SU-DHL-6 (cell line): ENCODE results near the gene ST7.

Source experiments
- EZH2phosphoT487 ChIP-seq: fragments of 200-600 bp; sonication (generic), shearing (Covaris generic); conservative IDR thresholded peaks from 2 replicates; pipeline ENCODE4 v1.6.1; 2018; ENCODE audit warnings: mild to moderate bottlenecking, antibody characterized with exemption, low read length, moderate library complexity, mixed read lengths
- TF ChIP-seq, protein P1 (sequence below): fragments of 200-600 bp; sonication (generic); IDR thresholded peaks from one replicate; pipeline ENCODE4 v1.5.1; 2017; ENCODE audit warnings: antibody characterized with exemption, mild to moderate bottlenecking, low read length, moderate library complexity; ENCODE audit not compliant: insufficient read depth, poor library complexity, severe bottlenecking

DNA sequence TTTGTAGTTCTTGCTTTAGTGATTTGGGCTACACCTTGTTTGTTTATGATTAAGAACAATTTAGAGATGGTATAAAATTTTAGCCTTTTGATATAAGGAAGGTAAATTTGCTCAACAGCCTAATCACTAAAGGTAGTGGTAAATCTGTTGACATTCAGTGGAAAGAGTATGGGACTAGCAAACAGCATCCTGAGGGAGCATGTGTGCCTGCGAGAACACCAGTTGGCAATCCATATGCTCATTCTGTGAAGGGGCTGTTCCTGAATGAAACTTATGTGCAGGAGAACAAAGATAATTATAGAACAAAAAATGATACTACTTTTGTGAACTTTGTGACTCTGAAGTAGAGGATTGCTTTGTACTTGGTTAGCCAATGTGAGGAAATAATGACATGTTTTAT, 46.9 kb upstream of the ST7 start:
- TF ChIP-seq, protein P1, sequence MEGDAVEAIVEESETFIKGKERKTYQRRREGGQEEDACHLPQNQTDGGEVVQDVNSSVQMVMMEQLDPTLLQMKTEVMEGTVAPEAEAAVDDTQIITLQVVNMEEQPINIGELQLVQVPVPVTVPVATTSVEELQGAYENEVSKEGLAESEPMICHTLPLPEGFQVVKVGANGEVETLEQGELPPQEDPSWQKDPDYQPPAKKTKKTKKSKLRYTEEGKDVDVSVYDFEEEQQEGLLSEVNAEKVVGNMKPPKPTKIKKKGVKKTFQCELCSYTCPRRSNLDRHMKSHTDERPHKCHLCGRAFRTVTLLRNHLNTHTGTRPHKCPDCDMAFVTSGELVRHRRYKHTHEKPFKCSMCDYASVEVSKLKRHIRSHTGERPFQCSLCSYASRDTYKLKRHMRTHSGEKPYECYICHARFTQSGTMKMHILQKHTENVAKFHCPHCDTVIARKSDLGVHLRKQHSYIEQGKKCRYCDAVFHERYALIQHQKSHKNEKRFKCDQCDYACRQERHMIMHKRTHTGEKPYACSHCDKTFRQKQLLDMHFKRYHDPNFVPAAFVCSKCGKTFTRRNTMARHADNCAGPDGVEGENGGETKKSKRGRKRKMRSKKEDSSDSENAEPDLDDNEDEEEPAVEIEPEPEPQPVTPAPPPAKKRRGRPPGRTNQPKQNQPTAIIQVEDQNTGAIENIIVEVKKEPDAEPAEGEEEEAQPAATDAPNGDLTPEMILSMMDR, result no peak
- TF ChIP-seq EZH2phosphoT487, result no peak
